ENCODE data around the gene AXL. TPM values are rescaled to one million over a fixed set of nuclear protein-coding genes. Genes with fewer than 3 reads are reported as not detected.

The AXL gene
- total and polyA plus RNA-seq, 4 donors = 4.3 to 24.8 (median 12.1) TPM

GRCh38 chr19:41241859-41242258, 22.8 kb downstream of the AXL start:
- Histone ChIP-seq H3K27ac (ENCODE audit: low read depth in 1 of 2, low read length in 2 of 2) (no peak overlapping the region), H3K27me3 (ENCODE audit: control insufficient read depth in 4 of 4, insufficient read depth in 4 of 4, low read length in 3 of 4) (no peaks in the 10 kb centered on the region), H3K36me3 (ENCODE audit: control insufficient read depth in 4 of 4, insufficient read depth in 3 of 4, low read depth in 1 of 4, low read length in 3 of 4) (no peaks in the 10 kb centered on the region), H3K4me3 (ENCODE audit: low read depth in 1 of 3, low read length in 3 of 3) (no peak overlapping the region), H3K9ac (ENCODE audit: low read depth in 1 of 2, low read length in 2 of 2) (no peak overlapping the region), H3K4me1 (ENCODE audit: control insufficient read depth in 4 of 4, insufficient read depth in 4 of 4, low read length in 3 of 4) (no peaks in the 10 kb centered on the region), H3K9me3 (ENCODE audit: control insufficient read depth in 4 of 4, low read length in 3 of 4) (no peaks in the 10 kb centered on the region)
- TF ChIP-seq SP1 (IDR thresholded peaks at IDR 0.05) (no peak), REST (IDR thresholded peaks at IDR 0.05) (no peak), FOXA1 (IDR thresholded peaks at IDR 0.05) (no peak), MAX (IDR thresholded peaks at IDR 0.05) (no peak), ZBTB33 (IDR thresholded peaks at IDR 0.05) (no peak), FOXA2 (IDR thresholded peaks at IDR 0.05) (no peak), RAD21 (IDR thresholded peaks at IDR 0.05) (no peak), NR2F2 (IDR thresholded peaks at IDR 0.05) (no peak), HNF4G (IDR thresholded peaks at IDR 0.05) (no peak), YY1 (IDR thresholded peaks at IDR 0.05) (no peak), ATF3 (IDR thresholded peaks at IDR 0.05) (no peak), GABPA (IDR thresholded peaks at IDR 0.05 in 1 of 2, conservative IDR thresholded peaks at IDR 0.05 in 1 of 2) (no peak), HNF4A (conservative IDR thresholded peaks at IDR 0.05) (no peak), RXRA (IDR thresholded peaks at IDR 0.05) (no peak)
- 83% methylated on average over 5 of the region's 5 CpGs for WGBS
- no peak for DNase-seq (ENCODE audit: low spot score)

GRCh38 chr19:41244117-41244516, 25.1 kb downstream of the AXL start:
- no peaks in the 10 kb centered on the region for H3K36me3 ChIP-seq (ENCODE audit: control insufficient read depth in 4 of 4, insufficient read depth in 3 of 4, low read depth in 1 of 4, low read length in 3 of 4)
- H3K9ac ChIP-seq (ENCODE audit: low read depth in 1 of 2, low read length in 2 of 2) = no peak overlapping the region
- no peaks in the 10 kb centered on the region for H3K4me1 ChIP-seq (ENCODE audit: control insufficient read depth in 4 of 4, insufficient read depth in 4 of 4, low read length in 3 of 4)
- TF ChIP-seq MAX (IDR thresholded peaks at IDR 0.05) = no peak
- TF ChIP-seq NR2F2 (IDR thresholded peaks at IDR 0.05) = no peak
- TF ChIP-seq SP1 (IDR thresholded peaks at IDR 0.05) = no peak
- TF ChIP-seq HNF4A (conservative IDR thresholded peaks at IDR 0.05) = no peak
- no peak for TF ChIP-seq EGR1 (IDR thresholded peaks at IDR 0.05; ENCODE audit: low read depth in 2 of 2)
- TF ChIP-seq HNF4G (IDR thresholded peaks at IDR 0.05) = no peak
- TF ChIP-seq FOXA2 (IDR thresholded peaks at IDR 0.05) = no peak
- no peak for TF ChIP-seq YY1 (IDR thresholded peaks at IDR 0.05)
- TF ChIP-seq GABPA (IDR thresholded peaks at IDR 0.05 in 1 of 2, conservative IDR thresholded peaks at IDR 0.05 in 1 of 2) = no peak
- TF ChIP-seq ATF3 (IDR thresholded peaks at IDR 0.05) = no peak
- no peak for TF ChIP-seq FOXA1 (IDR thresholded peaks at IDR 0.05)
- DNase-seq (ENCODE audit: low spot score) = no peak
- H3K27ac ChIP-seq (ENCODE audit: low read depth in 1 of 2, low read length in 2 of 2) = no peak overlapping the region
- H3K4me3 ChIP-seq (ENCODE audit: low read depth in 1 of 3, low read length in 3 of 3) = no peak overlapping the region
- WGBS = 86% methylated on average over 4 of the region's 4 CpGs
- H3K27me3 ChIP-seq (ENCODE audit: control insufficient read depth in 4 of 4, insufficient read depth in 4 of 4, low read length in 3 of 4) = no peaks in the 10 kb centered on the region
- no peaks in the 10 kb centered on the region for H3K9me3 ChIP-seq (ENCODE audit: control insufficient read depth in 4 of 4, low read length in 3 of 4)

Measured in liver (tissue), 9 donors.